ENCODE measurements around the gene RNF208. TPM values are rescaled to one million over a fixed set of nuclear protein-coding genes. Genes with fewer than 3 reads are reported as not detected.

The RNF208 gene
- total and polyA plus RNA-seq, 9 of the 15 experiments (the other 6 are each of a cell fraction or from before 2014, with no cell fraction given), result 0.15 to 6.9 (median 0.50) TPM; not detected in 2

- no peak for TF ChIP-seq BCLAF1 (IDR thresholded peaks at IDR 0.05; ENCODE audit: borderline replicate concordance in 1 of 2, control insufficient read depth in 1 of 2, low read depth in 2 of 2, low read length in 1 of 2)
- no peak for TF ChIP-seq HDGF (IDR thresholded peaks at IDR 0.05)
- no peak for TF ChIP-seq ARID2 (IDR thresholded peaks at IDR 0.05)
- TF ChIP-seq CEBPZ (IDR thresholded peaks at IDR 0.05; ENCODE audit: borderline replicate concordance, low read depth, low read length), result no peak
- TF ChIP-seq SNIP1 (IDR thresholded peaks at IDR 0.05; ENCODE audit: low read depth), result no peak
- TF ChIP-seq MAFF (IDR thresholded peaks at IDR 0.05; ENCODE audit: low read length), result no peak
- TF ChIP-seq BRD9 (IDR thresholded peaks at IDR 0.05; ENCODE audit: low read depth, partially characterized antibody), result no peak
- TF ChIP-seq EP300 (IDR thresholded peaks at IDR 0.05; ENCODE audit: low read length), result no peak
- no peak for TF ChIP-seq RBBP5 (IDR thresholded peaks at IDR 0.05; ENCODE audit: borderline replicate concordance, insufficient read depth, low read length, poor library complexity, severe bottlenecking)
- no peak for TF ChIP-seq EZH2 (IDR thresholded peaks at IDR 0.05; ENCODE audit: borderline replicate concordance, low read depth, low read length)
- TF ChIP-seq PRDM10 (IDR thresholded peaks at IDR 0.05; ENCODE audit: partially characterized antibody), result peak; percentile 33
- no peak for TF ChIP-seq ZC3H4 (CRISPR knock-in tag; IDR thresholded peaks at IDR 0.05; ENCODE audit: borderline replicate concordance)
- TF ChIP-seq ZNF384 (IDR thresholded peaks at IDR 0.05; ENCODE audit: low read depth, low read length), result no peak
- peak; percentile 75; the same call in 1 of the 2 replicates for TF ChIP-seq CLOCK (CRISPR knock-in tag; IDR thresholded peaks at IDR 0.05; ENCODE audit: borderline replicate concordance)
Observed at GRCh38 chr9:137240318-137240840, 18.3 kb upstream of the RNF208 start (continued).

Measured in K562 (cell line).